Measurements from ENCODE around the gene MFN1.

The MFN1 gene

GRCh38 chr3:179398574-179399231 lies 51.2 kb downstream of the MFN1 start:
- ATAC-seq = no peak
- no peaks in the 10 kb centered on the region for H3K4me1 Mint-ChIP-seq
- no peak for DNase-seq (ENCODE audit: low spot score in 2 of 2)
- no peak overlapping the region for H3K27ac Mint-ChIP-seq
- no peak overlapping the region for H3K4me3 Mint-ChIP-seq
- peaks cover 14% of the 10 kb centered on the region for H3K36me3 Mint-ChIP-seq
- no peaks in the 10 kb centered on the region for H3K9me3 Mint-ChIP-seq

DNA sequence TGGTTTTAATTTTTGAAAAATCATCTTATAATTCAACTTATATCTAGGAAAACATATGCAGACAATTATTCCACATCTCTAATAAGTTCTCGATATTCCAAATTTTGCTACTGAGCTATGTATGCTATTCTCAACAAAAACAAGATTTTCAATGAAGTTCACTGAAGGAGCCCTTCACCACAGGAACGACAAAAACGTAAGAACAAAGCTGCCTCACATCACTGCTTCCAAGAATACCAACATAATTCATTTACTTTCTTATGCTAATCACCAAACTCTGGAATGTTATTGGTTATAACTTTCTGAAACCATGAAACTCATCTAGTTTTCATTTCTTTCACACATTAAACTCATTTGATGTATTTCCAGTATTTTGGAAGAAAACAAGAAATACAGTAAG lies 54.1 kb downstream of the MFN1 start:
- Mint-ChIP-seq H3K9me3 (no peaks in the 10 kb centered on the region), H3K27ac (no peak overlapping the region), H3K4me1 (no peaks in the 10 kb centered on the region), H3K36me3 (no peaks in the 10 kb centered on the region), H3K4me3 (no peak overlapping the region)
- ATAC-seq (no peak), DNase-seq (ENCODE audit: low spot score in 2 of 2) (no peak)

- ATAC-seq (no peak), DNase-seq (ENCODE audit: low spot score in 2 of 2) (no peak)
- H3K36me3 Mint-ChIP-seq = no peaks in the 10 kb centered on the region
- no peaks in the 10 kb centered on the region for H3K9me3 Mint-ChIP-seq
- no peaks in the 10 kb centered on the region for H3K4me1 Mint-ChIP-seq
- H3K4me3 Mint-ChIP-seq = no peak overlapping the region
- no peak overlapping the region for H3K27ac Mint-ChIP-seq
Measured at GRCh38 chr3:179402963-179403362, 55.5 kb downstream of the MFN1 start.

GRCh38 chr3:179404307-179404706 lies 56.8 kb downstream of the MFN1 start:
- no peak overlapping the region for H3K4me3 Mint-ChIP-seq
- H3K4me1 Mint-ChIP-seq = no peaks in the 10 kb centered on the region
- H3K9me3 Mint-ChIP-seq = no peaks in the 10 kb centered on the region
- ATAC-seq = no peak
- no peak overlapping the region for H3K27ac Mint-ChIP-seq
- no peaks in the 10 kb centered on the region for H3K36me3 Mint-ChIP-seq
- no peak for DNase-seq (ENCODE audit: low spot score in 2 of 2)

- no peaks in the 10 kb centered on the region for H3K9me3 Mint-ChIP-seq
- DNase-seq (ENCODE audit: low spot score in 2 of 2) (no peak), ATAC-seq (no peak)
- H3K27ac Mint-ChIP-seq = no peak overlapping the region
- H3K4me1 Mint-ChIP-seq = no peaks in the 10 kb centered on the region
- H3K36me3 Mint-ChIP-seq = peaks cover 4% of the 10 kb centered on the region
- H3K4me3 Mint-ChIP-seq = no peak overlapping the region
Measured at GRCh38 chr3:179410331-179410730, 62.8 kb downstream of the MFN1 start.

DNA sequence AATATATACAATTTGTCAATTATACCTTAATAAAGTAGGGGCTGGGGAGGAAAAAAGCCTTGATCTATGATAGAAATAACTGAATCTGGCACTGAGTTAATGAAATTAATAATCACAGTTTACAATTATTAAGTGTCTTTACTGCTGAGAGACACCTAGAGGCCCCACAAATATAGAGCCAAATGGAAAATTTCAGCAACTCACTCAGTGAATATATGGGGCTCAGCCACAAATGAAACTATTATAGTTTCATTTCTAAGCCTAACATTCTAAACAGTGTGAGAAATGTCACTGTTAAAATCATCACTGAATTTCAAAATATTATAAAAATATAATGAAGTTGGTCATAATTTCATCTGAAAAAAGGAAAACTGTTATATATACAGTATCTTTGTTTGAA lies 63.5 kb downstream of the MFN1 start:
- peaks cover 4% of the 10 kb centered on the region for H3K36me3 Mint-ChIP-seq
- no peak overlapping the region for H3K4me3 Mint-ChIP-seq
- ATAC-seq = no peak
- H3K9me3 Mint-ChIP-seq = no peaks in the 10 kb centered on the region
- DNase-seq (ENCODE audit: low spot score in 2 of 2) = no peak
- H3K27ac Mint-ChIP-seq = no peak overlapping the region
- H3K4me1 Mint-ChIP-seq = no peaks in the 10 kb centered on the region

- H3K4me1 Mint-ChIP-seq = no peaks in the 10 kb centered on the region
- no peak for ATAC-seq
- no peak overlapping the region for H3K4me3 Mint-ChIP-seq
- no peak overlapping the region for H3K27ac Mint-ChIP-seq
- no peak for DNase-seq (ENCODE audit: low spot score in 2 of 2)
- H3K36me3 Mint-ChIP-seq = peaks cover 4% of the 10 kb centered on the region
- no peaks in the 10 kb centered on the region for H3K9me3 Mint-ChIP-seq
Measured at GRCh38 chr3:179414804-179415203, 67.3 kb downstream of the MFN1 start.

GRCh38 chr3:179415377-179415776 lies 67.9 kb downstream of the MFN1 start:
- no peak for ATAC-seq
- H3K9me3 Mint-ChIP-seq = no peaks in the 10 kb centered on the region
- H3K4me3 Mint-ChIP-seq = no peak overlapping the region
- peaks cover 4% of the 10 kb centered on the region for H3K36me3 Mint-ChIP-seq
- H3K27ac Mint-ChIP-seq = no peak overlapping the region
- DNase-seq (ENCODE audit: low spot score in 2 of 2) = no peak
- no peaks in the 10 kb centered on the region for H3K4me1 Mint-ChIP-seq

DNA sequence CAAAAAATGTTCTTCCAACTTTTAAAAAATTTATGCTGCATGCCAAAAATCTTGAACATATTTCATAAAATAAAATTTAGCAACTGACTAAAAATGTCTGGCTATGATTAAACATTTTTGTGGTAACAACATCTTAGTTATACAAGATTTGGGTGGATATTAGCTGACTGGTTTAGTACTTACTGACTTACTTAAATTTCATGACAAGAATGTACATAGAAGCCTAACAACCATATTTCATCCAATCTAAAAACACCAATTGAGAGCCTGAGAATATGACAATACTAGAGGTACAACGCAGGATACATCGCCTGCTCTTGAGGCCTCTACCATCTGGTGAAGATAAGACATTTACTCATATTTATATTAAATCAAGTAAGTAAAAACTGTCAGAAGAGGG lies 69.2 kb downstream of the MFN1 start:
- DNase-seq (ENCODE audit: low spot score in 2 of 2) = no peak
- Mint-ChIP-seq H3K9me3 (no peaks in the 10 kb centered on the region), H3K4me3 (no peak overlapping the region), H3K27ac (no peak overlapping the region), H3K36me3 (peaks cover 4% of the 10 kb centered on the region), H3K4me1 (no peaks in the 10 kb centered on the region)
- no peak for ATAC-seq

GRCh38 chr3:179418610-179419009 lies 71.1 kb downstream of the MFN1 start:
- H3K9me3 Mint-ChIP-seq = no peaks in the 10 kb centered on the region
- no peak overlapping the region for H3K4me3 Mint-ChIP-seq

DNA sequence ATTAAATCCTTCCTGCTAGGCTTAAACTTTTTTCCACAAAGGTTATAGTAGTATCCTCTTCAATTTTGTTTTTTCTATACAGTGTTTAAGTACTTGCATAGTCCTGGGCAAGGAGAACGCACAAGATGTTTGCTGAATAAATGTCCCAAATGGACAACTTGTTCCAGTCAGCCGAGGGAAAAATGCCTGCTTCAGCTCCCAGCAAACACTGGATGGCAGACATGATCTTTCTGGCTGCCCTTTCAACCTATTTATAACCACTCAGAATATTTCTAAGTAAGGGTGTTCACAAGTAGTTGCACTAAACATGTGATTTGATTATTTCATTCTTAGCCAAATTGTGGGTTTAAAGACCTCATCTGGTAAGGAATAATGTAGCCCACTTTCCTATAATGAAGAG lies 74.0 kb downstream of the MFN1 start:
- Mint-ChIP-seq H3K36me3 (no peaks in the 10 kb centered on the region), H3K9me3 (no peaks in the 10 kb centered on the region), H3K27ac (no peak overlapping the region), H3K4me3 (no peak overlapping the region), H3K4me1 (no peaks in the 10 kb centered on the region)
- no peak for ATAC-seq
- no peak for DNase-seq (ENCODE audit: low spot score in 2 of 2)

More at GRCh38 chr3:179418610-179419009, 71.1 kb downstream of the MFN1 start:
- Mint-ChIP-seq H3K36me3 (no peaks in the 10 kb centered on the region), H3K27ac (no peak overlapping the region), H3K4me1 (no peaks in the 10 kb centered on the region)
- ATAC-seq (no peak), DNase-seq (ENCODE audit: low spot score in 2 of 2) (no peak)

DNA sequence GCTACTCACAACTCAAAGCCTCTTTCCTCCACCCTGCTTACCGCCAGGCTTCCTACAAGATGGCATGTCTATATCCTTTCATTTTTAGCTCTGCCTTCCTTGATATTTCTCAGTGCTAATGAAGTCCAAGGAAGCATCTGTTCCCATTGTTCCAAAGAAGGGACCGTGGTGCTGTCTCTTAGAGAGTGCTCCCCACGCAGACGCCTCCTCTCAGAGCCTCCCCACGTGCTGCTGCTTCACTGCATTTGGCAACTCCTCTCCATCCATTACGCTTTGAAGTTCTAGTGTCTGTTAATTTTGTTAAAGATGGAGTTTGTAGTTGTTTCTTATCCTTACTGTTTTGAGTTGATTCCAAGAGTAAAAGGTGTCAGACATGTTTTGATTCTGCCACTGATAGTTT lies 77.6 kb downstream of the MFN1 start:
- Mint-ChIP-seq H3K9me3 (no peaks in the 10 kb centered on the region), H3K4me3 (no peak overlapping the region), H3K27ac (no peak overlapping the region), H3K4me1 (no peaks in the 10 kb centered on the region), H3K36me3 (no peaks in the 10 kb centered on the region)
- DNase-seq (ENCODE audit: low spot score in 2 of 2) (no peak), ATAC-seq (no peak)

GRCh38 chr3:179428876-179429548 lies 81.5 kb downstream of the MFN1 start:
- H3K27ac Mint-ChIP-seq = no peak overlapping the region
- H3K4me3 Mint-ChIP-seq = no peak overlapping the region
- no peaks in the 10 kb centered on the region for H3K36me3 Mint-ChIP-seq
- H3K9me3 Mint-ChIP-seq = no peaks in the 10 kb centered on the region
- no peaks in the 10 kb centered on the region for H3K4me1 Mint-ChIP-seq
- no peak for DNase-seq (ENCODE audit: low spot score in 2 of 2)
- no peak for ATAC-seq

GRCh38 chr3:179430277-179430870 lies 82.9 kb downstream of the MFN1 start:
- DNase-seq (ENCODE audit: low spot score in 2 of 2) = no peak
- H3K4me3 Mint-ChIP-seq = no peak overlapping the region
- ATAC-seq = no peak
- no peaks in the 10 kb centered on the region for H3K9me3 Mint-ChIP-seq
- H3K36me3 Mint-ChIP-seq = no peaks in the 10 kb centered on the region
- H3K4me1 Mint-ChIP-seq = no peaks in the 10 kb centered on the region
- H3K27ac Mint-ChIP-seq = no peak overlapping the region

DNA sequence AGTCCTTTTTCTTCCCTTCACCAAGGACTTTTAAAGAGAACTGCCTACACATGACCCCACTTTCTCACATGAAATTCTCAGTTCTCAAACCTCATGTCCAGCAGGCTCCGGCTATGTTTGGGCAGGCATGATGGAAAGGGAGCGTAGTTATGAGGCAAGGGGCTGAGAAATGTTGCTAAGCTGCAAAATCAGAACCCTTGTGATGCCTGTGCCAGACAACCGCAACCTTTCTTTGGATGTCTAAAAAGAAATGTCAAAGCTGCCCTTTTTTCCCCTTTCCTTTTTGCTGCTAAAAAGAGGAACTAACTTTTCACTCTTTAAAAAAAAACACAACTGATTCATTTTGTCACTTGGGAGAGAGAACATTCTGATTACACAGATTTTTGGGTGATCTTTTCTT lies 84.5 kb downstream of the MFN1 start:
- Mint-ChIP-seq H3K4me3 (no peak overlapping the region), H3K4me1 (no peaks in the 10 kb centered on the region), H3K36me3 (no peaks in the 10 kb centered on the region), H3K27ac (no peak overlapping the region), H3K9me3 (no peaks in the 10 kb centered on the region)
- DNase-seq (ENCODE audit: low spot score in 2 of 2) = no peak
- no peak for ATAC-seq

GRCh38 chr3:179432451-179432850 lies 84.9 kb downstream of the MFN1 start:
- Mint-ChIP-seq H3K4me1 (no peaks in the 10 kb centered on the region), H3K27ac (no peak overlapping the region), H3K36me3 (no peaks in the 10 kb centered on the region), H3K9me3 (no peaks in the 10 kb centered on the region), H3K4me3 (no peak overlapping the region)
- DNase-seq (ENCODE audit: low spot score in 2 of 2) (no peak), ATAC-seq (no peak)
